ENCODE measurements around the gene HIRIP3. TPM values are rescaled to one million over a fixed set of nuclear protein-coding genes. Genes with fewer than 3 reads are reported as not detected.
A peak's percentile ranks its signal among the peaks of the same experiment; 100 is the strongest.

The HIRIP3 gene
- total and polyA plus RNA-seq, 2 of the 8 experiments (the other 6 are each of a cell fraction or from before 2014, with no cell fraction given) = 11.9 to 18.5 TPM

- WGBS, 2 experiments (ENCODE audit: extremely low coverage in 1 of 2, insufficient coverage in 1 of 2, insufficient read length in 1 of 2, insufficient replicate concordance in 2 of 2, low coverage in 1 of 2, low lambda C conversion rate in 2 of 2, missing lambda C conversion rate in 1 of 2) = 92% methylated on average over 18 of the region's 18 CpGs; no CpG with 5 or more reads in 1 of the 2 experiments
- Histone ChIP-seq H3K18ac (ENCODE audit: extremely low read depth, low read length) (no peak overlapping the region), H3K56ac (replicated peaks; ENCODE audit: insufficient read length, low read depth, low read length) (no peak overlapping the region), H2AFZ (ENCODE audit: low read length) (no peak overlapping the region), H3K79me1 (ENCODE audit: low read depth, low read length) (peaks cover 5% of the 10 kb centered on the region; the same call in 1 of the 2 replicates), H4K5ac (ENCODE audit: insufficient read length, low read depth, low read length) (no peak overlapping the region), H3K4ac (replicated peaks; ENCODE audit: insufficient read length, low read depth, low read length) (no peak overlapping the region), H4K8ac (ENCODE audit: extremely low read depth, insufficient read depth, low read length) (no peak overlapping the region), H3K14ac (ENCODE audit: insufficient read length) (no peak overlapping the region), H3K27me3 (replicated peaks in 1 of 4; ENCODE audit: control insufficient read depth in 3 of 4, extremely low read depth in 1 of 4, insufficient read depth in 3 of 4, low read length in 3 of 4) (peaks cover 0 to under 1% (median 0%) of the 10 kb centered on the region in 4 experiments; a peak in 2 of 7 replicates), H3K4me2 (ENCODE audit: insufficient read depth in 1 of 2, low read depth in 2 of 2, low read length in 2 of 2) (no peak overlapping the region), H2BK12ac (ENCODE audit: low read depth, low read length) (0 out of 2 replicates have a peak overlapping the region, but pooled peaks have one; percentile 9), H4K20me1 (replicated peaks in 1 of 2; ENCODE audit: control insufficient read depth in 1 of 2, insufficient read depth in 2 of 2, low read length in 2 of 2) (peaks cover 12 to 16% of the 10 kb centered on the region in 2 experiments), H4K91ac (replicated peaks; ENCODE audit: insufficient read length, low read length) (no peak overlapping the region), H3K9me3 (ENCODE audit: insufficient read depth in 2 of 2, low read depth in 1 of 2, low read length in 1 of 2) (no peaks in the 10 kb centered on the region), H2BK20ac (ENCODE audit: low read length) (no peak overlapping the region), H2BK120ac (replicated peaks; ENCODE audit: low read depth, low read length) (no peak overlapping the region), H3K23me2 (ENCODE audit: low read depth, low read length) (peaks cover 7% of the 10 kb centered on the region; the same call in 1 of the 2 replicates), H3K4me1 (replicated peaks in 1 of 4; ENCODE audit: control insufficient read depth in 3 of 4, insufficient read depth in 4 of 4, low read length in 3 of 4) (peaks cover 0 to 20% (median 12%) of the 10 kb centered on the region in 4 experiments; a peak in 6 of 7 replicates), H2AK5ac (ENCODE audit: low read depth, low read length) (no peak overlapping the region), H3K27ac (ENCODE audit: low read depth, low read length) (no peak overlapping the region), H3K36me3 (ENCODE audit: control insufficient read depth in 2 of 4, insufficient read depth in 4 of 4, low read length in 3 of 4) (peaks cover 0 to 7% (median under 1%) of the 10 kb centered on the region in 4 experiments; a peak in 2 of 8 replicates), H3K79me2 (ENCODE audit: control insufficient read depth in 1 of 2, insufficient read depth in 2 of 2, low read length in 2 of 2) (no peaks in the 10 kb centered on the region), H2BK15ac (ENCODE audit: low read length) (no peak overlapping the region), H2BK5ac (ENCODE audit: low read depth, low read length) (no peak overlapping the region), H3K4me3 (ENCODE audit: extremely low read depth in 1 of 4, insufficient read depth in 2 of 4, low read depth in 3 of 4, low read length in 4 of 4) (no peak overlapping the region), H3K23ac (ENCODE audit: insufficient read length) (no peak overlapping the region), H3K9ac (replicated peaks in 1 of 4; ENCODE audit: extremely low read depth in 1 of 4, low read depth in 3 of 4, low read length in 3 of 4) (no peak overlapping the region)
- no peak for FAIRE-seq
- DNase-seq (ENCODE audit: low read depth in 1 of 2, low spot score in 2 of 2) = no peak
- ChIA-PET CTCF (ENCODE audit: partially characterized antibody) (interaction anchor here (1.3 to 1.4 kb wide), 2 partner anchors 74 to 326 kb away, joined by 3 read pairs; no protein-coding TSS in a partner anchor), POLR2A (ENCODE audit: partially characterized antibody) (interaction anchor here (1.2 kb wide), 1 partner anchor 18 kb away, joined by 4 read pairs; no protein-coding TSS in a partner anchor)
- TF ChIP-seq TEAD4 (IDR thresholded peaks at IDR 0.05; ENCODE audit: low read depth, low read length) (no peak), POU5F1 (IDR thresholded peaks at IDR 0.05; ENCODE audit: low read depth, low read length) (no peak)
Measured at GRCh38 chr16:30026449-30026848, 31.0 kb upstream of the HIRIP3 start.
